HEK293T (cell line): ENCODE data around the gene SLC25A44.

Experiments
- CTCF ChIA-PET: fragments of 350-600 bp; formaldehyde crosslinking; extraction: SDS; loops from one replicate; lab custom pipeline; 2021; ENCODE audit warnings: antibody characterized with exemption, inconsistent platforms; lab: Yijun Ruan, JAX
- POLR2A ChIA-PET: fragments of 350-600 bp; formaldehyde crosslinking; extraction: SDS; loops from one replicate; lab custom pipeline; 2020; ENCODE audit warnings: antibody characterized with exemption, inconsistent platforms; lab: Yijun Ruan, JAX
- DNase-seq: peaks from one replicate; pipeline ENCODE4 v3.0.0; 2012; ENCODE audit warnings: mixed read lengths; ENCODE audit errors: extremely low spot score
- ARNT ChIP-seq: fragments of 450-650 bp; IDR thresholded peaks from 2 replicates; pipeline ENCODE4 v1.6.1; 2017; ENCODE audit warnings: mild to moderate bottlenecking
- BHLHE40 ChIP-seq: fragments of 450-650 bp; IDR thresholded peaks from 2 replicates; pipeline ENCODE4 v1.6.1; 2016; ENCODE audit warnings: mild to moderate bottlenecking, moderate library complexity, borderline replicate concordance
- CTBP1 ChIP-seq: fragments of 450-650 bp; IDR thresholded peaks from 2 replicates; pipeline ENCODE4 v1.6.1; 2016; ENCODE audit warnings: borderline replicate concordance
- ELF4 ChIP-seq: fragments of 450-650 bp; IDR thresholded peaks from 2 replicates; pipeline ENCODE4 v1.6.1; 2017; ENCODE audit warnings: antibody characterized with exemption
- FOXA1 ChIP-seq: fragments of 450-650 bp; IDR thresholded peaks from 2 replicates; pipeline ENCODE4 v1.6.1; 2016; ENCODE audit warnings: mild to moderate bottlenecking
- FOXK2 ChIP-seq: fragments of 450-650 bp; IDR thresholded peaks from 2 replicates; pipeline ENCODE4 v1.6.1; 2016; ENCODE audit warnings: mild to moderate bottlenecking
- FOXM1 ChIP-seq: fragments of 450-650 bp; IDR thresholded peaks from 2 replicates; pipeline ENCODE4 v1.6.1; 2017; ENCODE audit warnings: mild to moderate bottlenecking, borderline replicate concordance
- HDGF ChIP-seq: fragments of 450-650 bp; IDR thresholded peaks from 2 replicates; pipeline ENCODE4 v1.6.1; 2017; ENCODE audit warnings: antibody characterized with exemption, borderline replicate concordance
- L3MBTL2 ChIP-seq: fragments of 450-650 bp; conservative IDR thresholded peaks from 2 replicates; pipeline ENCODE4 v1.6.1; 2016; ENCODE audit warnings: mild to moderate bottlenecking
- LEF1 ChIP-seq: fragments of 450-650 bp; IDR thresholded peaks from 2 replicates; pipeline ENCODE4 v1.6.1; 2017; ENCODE audit warnings: mild to moderate bottlenecking, borderline replicate concordance
- NFRKB ChIP-seq: fragments of 450-650 bp; IDR thresholded peaks from 2 replicates; pipeline ENCODE4 v1.6.1; 2016; ENCODE audit warnings: mild to moderate bottlenecking, moderate library complexity
- PKNOX1 ChIP-seq: fragments of 450-650 bp; IDR thresholded peaks from 2 replicates; pipeline ENCODE4 v1.6.1; 2016
- SP1 ChIP-seq: fragments of 450-650 bp; IDR thresholded peaks from 2 replicates; pipeline ENCODE4 v1.6.1; 2017
- SUZ12 ChIP-seq: fragments of 450-650 bp; IDR thresholded peaks from 2 replicates; pipeline ENCODE4 v1.6.1; 2016; ENCODE audit warnings: mild to moderate bottlenecking
- TARDBP ChIP-seq: fragments of 450-650 bp; IDR thresholded peaks from 2 replicates; pipeline ENCODE4 v1.6.1; 2016
- ZNF384 ChIP-seq: fragments of 450-650 bp; IDR thresholded peaks from 2 replicates; pipeline ENCODE4 v1.6.1; 2016

Gene SLC25A44

GRCh38 chr1:156194300-156194652 is 372 bp downstream of the SLC25A44 start:
- POLR2A ChIA-PET, result interaction anchor here (0.8 to 2.4 kb wide), 13 partner anchors 9 to 97 kb away, joined by 3 to 63 read pairs (median 5); partner anchors contain the start of genes PMF1 and SMG5

GRCh38 chr1:156195853-156196252 is 1.9 kb downstream of the SLC25A44 start:
- CTCF ChIA-PET, result no interaction called here
- no peak for TF ChIP-seq SP1
- no peak for DNase-seq
- POLR2A ChIA-PET, result interaction anchor here (3.0 kb wide), 1 partner anchor 17 kb away, joined by 33 read pairs; the partner anchor contains the start of gene PMF1

More at GRCh38 chr1:156194300-156194652, 372 bp downstream of the SLC25A44 start:
- CTCF ChIA-PET, result interaction anchor here (0.6 kb wide), 1 partner anchor 45 kb away, joined by 3 read pairs; no protein-coding TSS in a partner anchor
- TF ChIP-seq FOXK2 (no peak), ZNF384 (no peak), FOXM1 (no peak), HDGF (no peak), LEF1 (no peak), ELF4 (no peak), L3MBTL2 (no peak; the same call in 1 of the 2 replicates), FOXA1 (no peak), NFRKB (no peak), SP1 (no peak), ARNT (no peak), CTBP1 (no peak), BHLHE40 (no peak), SUZ12 (no peak), TARDBP (no peak), PKNOX1 (no peak)
- peak; percentile 39 for DNase-seq

- ChIA-PET CTCF (no interaction called here), POLR2A (interaction anchor here (0.7 to 3.0 kb wide), 2 partner anchors 16 to 69 kb away, joined by 3 to 33 read pairs; partner anchors contain the start of gene PMF1)
- TF ChIP-seq NFRKB (no peak), FOXA1 (no peak), SUZ12 (no peak), BHLHE40 (no peak), SP1 (no peak), ELF4 (no peak), PKNOX1 (no peak), CTBP1 (no peak), TARDBP (no peak), FOXM1 (no peak), LEF1 (no peak), ZNF384 (no peak), L3MBTL2 (no peak), FOXK2 (no peak), HDGF (no peak), ARNT (no peak)
- DNase-seq, result no peak
Observed at GRCh38 chr1:156196445-156196844, 2.5 kb downstream of the SLC25A44 start.

GRCh38 chr1:156198831-156199349 is 5.0 kb downstream of the SLC25A44 start:
- ChIA-PET POLR2A (interaction anchor here (0.6 to 5.0 kb wide), 3 partner anchors 7 to 14 kb away, joined by 3 to 33 read pairs (median 32); partner anchors contain the start of gene PMF1), CTCF (interaction anchor here (1.0 to 1.3 kb wide), 2 partner anchors 14 to 26 kb away, joined by 3 read pairs; partner anchors contain the start of gene PMF1)
- DNase-seq, result no peak
- TF ChIP-seq CTBP1 (no peak), BHLHE40 (no peak), FOXK2 (no peak), FOXA1 (no peak), TARDBP (no peak), FOXM1 (no peak), LEF1 (no peak), ZNF384 (no peak), ARNT (no peak), L3MBTL2 (no peak), ELF4 (no peak), SUZ12 (no peak), PKNOX1 (no peak), HDGF (no peak)

GRCh38 chr1:156200044-156200443 is 6.1 kb downstream of the SLC25A44 start:
- DNase-seq, result no peak
- ChIA-PET CTCF (no interaction called here), POLR2A (interaction anchor here (5.0 kb wide), 1 partner anchor 13 kb away, joined by 32 read pairs; the partner anchor contains the start of gene PMF1)
- TF ChIP-seq SP1, result no peak
- no peak for TF ChIP-seq FOXA1
- no peak for TF ChIP-seq PKNOX1
- no peak for TF ChIP-seq L3MBTL2
- no peak for TF ChIP-seq ARNT
- TF ChIP-seq NFRKB, result no peak

GRCh38 chr1:156203331-156203730 is 9.4 kb downstream of the SLC25A44 start:
- DNase-seq, result no peak
- CTCF ChIA-PET, result no interaction called here
- POLR2A ChIA-PET, result interaction anchor here (4.2 to 5.0 kb wide), 2 partner anchors 9 to 10 kb away, joined by 16 to 32 read pairs; partner anchors contain the start of genes PMF1 and SLC25A44
- TF ChIP-seq FOXA1 (no peak), CTBP1 (no peak), SP1 (no peak), L3MBTL2 (no peak)
